Measurements from ENCODE around the gene RAET1L. TPM values are rescaled to one million over a fixed set of nuclear protein-coding genes. Genes with fewer than 3 reads are reported as not detected.

The RAET1L gene
- total and polyA plus RNA-seq, 9 of the 15 experiments (the other 6 are each of a cell fraction or from before 2014, with no cell fraction given): not detected

- peaks cover 5 to 24% of the 10 kb centered on the region in 2 experiments; a peak in 3 of 5 replicates for H3K4me1 ChIP-seq (replicated peaks in 1 of 2; ENCODE audit: control insufficient read depth in 2 of 2, insufficient read depth in 2 of 2, low read length in 2 of 2)
- H3K4me3 ChIP-seq: no peak overlapping the region
- H3K27ac ChIP-seq (ENCODE audit: extremely low read depth, low read depth, low read length): no peak overlapping the region
- FAIRE-seq: no peak
- no peak overlapping the region for H3K9ac ChIP-seq (ENCODE audit: insufficient read depth in 1 of 2, low read depth in 2 of 2, low read length in 2 of 2)
- H3K4me2 ChIP-seq (ENCODE audit: insufficient read depth, low read length): no peak overlapping the region
- intact Hi-C loops (cut with micrococcal nuclease) (loop anchor here (5.0 kb wide), 1 partner anchor 136 kb away; no protein-coding TSS in a partner anchor), in situ Hi-C loops (cut with MboI) (loop anchor here (25.0 kb wide), 1 partner anchor 744 kb away; no protein-coding TSS in a partner anchor)
- no peaks in the 10 kb centered on the region for H3K9me1 ChIP-seq (ENCODE audit: control insufficient read depth, insufficient read depth, low read length)
- peaks cover 17 to 60% of the 10 kb centered on the region in 2 experiments for H3K27me3 ChIP-seq (ENCODE audit: control insufficient read depth in 2 of 2, insufficient read depth in 2 of 2, low read length in 2 of 2)
- no peak overlapping the region for H2AFZ ChIP-seq (ENCODE audit: low read depth, low read length)
- no peak for TF ChIP-seq ZNF512 (tag; IDR thresholded peaks at IDR 0.05)
- no peak for TF ChIP-seq IFI16 (CRISPR knock-in tag; IDR thresholded peaks at IDR 0.05)
- no peak for TF ChIP-seq NCOA2 (IDR thresholded peaks at IDR 0.05; ENCODE audit: partially characterized antibody in 2 of 2)
- TF ChIP-seq TAF7 (tag; IDR thresholded peaks at IDR 0.05): no peak
- TF ChIP-seq PHF21A (IDR thresholded peaks at IDR 0.05; ENCODE audit: borderline replicate concordance, low read depth): no peak
- TF ChIP-seq KLF6 (CRISPR knock-in tag; IDR thresholded peaks at IDR 0.05; ENCODE audit: borderline replicate concordance): no peak
- no peak for TF ChIP-seq HINFP (tag; conservative IDR thresholded peaks at IDR 0.05; ENCODE audit: low read depth)
- TF ChIP-seq HMGN3 (IDR thresholded peaks at IDR 0.05; ENCODE audit: borderline replicate concordance, extremely low read depth, insufficient read length, low read depth, low read length): no peak
- no peak for TF ChIP-seq ZNF717 (CRISPR knock-in tag; IDR thresholded peaks at IDR 0.05)
- no peak for TF ChIP-seq ZNF143 (CRISPR knock-in tag; IDR thresholded peaks at IDR 0.05)
- TF ChIP-seq TRIM25 (IDR thresholded peaks at IDR 0.05; ENCODE audit: borderline replicate concordance): no peak
- ChIA-PET CTCF (ENCODE audit: low intra/inter-chr PET ratio) (no interaction called here), POLR2A (interaction anchor here (0.6 to 1.0 kb wide), 2 partner anchors 61 to 548 kb away, joined by 3 read pairs; no protein-coding TSS in a partner anchor)
- no TSS peak for BruUV-seq (replicated peaks)
- no peaks in the 10 kb centered on the region for H3K36me3 ChIP-seq (ENCODE audit: control insufficient read depth, insufficient read depth, low read length)
- DNase-seq (ENCODE audit: extremely low read depth in 1 of 4, low spot score in 3 of 4): no peak
- ATAC-seq: no peak
- no peaks in the 10 kb centered on the region for H3K9me3 ChIP-seq (replicated peaks; ENCODE audit: control insufficient read depth, insufficient read depth, low read depth, low read length)
- WGBS (ENCODE audit: insufficient coverage, low coverage, missing lambda C conversion rate): 2% methylated on average over 4 of the region's 4 CpGs
- H3K79me2 ChIP-seq (ENCODE audit: control insufficient read depth, insufficient read depth, low read length): no peaks in the 10 kb centered on the region
- no peaks in the 10 kb centered on the region for H4K20me1 ChIP-seq (replicated peaks; ENCODE audit: control insufficient read depth, insufficient read depth, low read length)
Measured at GRCh38 chr6:150068151-150068550, 42.8 kb upstream of the RAET1L start.

Data from K562 (cell line).